Epithelial cell of esophagus (primary cell): ENCODE data around the gene ERC2.

Experiments used
- DNase-seq: peaks from one replicate; pipeline ENCODE4 v3.0.0; 2010; ENCODE audit warnings: low read depth
- H3K4me3 ChIP-seq: 2 replicates; pipeline ENCODE4 v1.5.1; 2011; ENCODE audit warnings: mild to moderate bottlenecking, low read length, control low read depth
- CTCF ChIP-seq: IDR thresholded peaks from 2 replicates; pipeline ENCODE4 v1.5.1; 2011; ENCODE audit warnings: low read depth, mild to moderate bottlenecking, low read length, control low read depth, inconsistent platforms; ENCODE audit not compliant: insufficient read depth; ENCODE audit errors: missing control alignments

Gene ERC2

GRCh38 chr3:55673764-55674163 is 794.5 kb downstream of the ERC2 start:
- no peak for DNase-seq
- no peak for TF ChIP-seq CTCF
- no peak overlapping the region for H3K4me3 ChIP-seq

GRCh38 chr3:55669133-55669532 is 799.1 kb downstream of the ERC2 start:
- DNase-seq, result peak; percentile 59
- no peak overlapping the region for H3K4me3 ChIP-seq
- no peak for TF ChIP-seq CTCF

GRCh38 chr3:55668359-55668758 is 799.9 kb downstream of the ERC2 start:
- no peak for TF ChIP-seq CTCF
- no peak overlapping the region for H3K4me3 ChIP-seq
- no peak for DNase-seq

- H3K4me3 ChIP-seq, result no peak overlapping the region
- TF ChIP-seq CTCF, result no peak
- DNase-seq, result no peak
These were observed 803.9 kb downstream of the ERC2 start for GRCh38 chr3:55664387-55664786.

- no peak for TF ChIP-seq CTCF
- no peak overlapping the region for H3K4me3 ChIP-seq
- DNase-seq, result peak; percentile 53
These were observed 805.6 kb downstream of the ERC2 start for GRCh38 chr3:55662683-55663082.

- no peak for DNase-seq
- TF ChIP-seq CTCF, result no peak
- H3K4me3 ChIP-seq, result no peak overlapping the region
These were observed 806.7 kb downstream of the ERC2 start for GRCh38 chr3:55661571-55661970.

- no peak for DNase-seq
- no peak overlapping the region for H3K4me3 ChIP-seq
- no peak for TF ChIP-seq CTCF
These were observed 807.1 kb downstream of the ERC2 start for GRCh38 chr3:55661141-55661540.
